NCI-H2227 (cell line): ENCODE measurements around the gene TADA2A.
A peak's percentile ranks its signal among the peaks of the same experiment; 100 is the strongest.

Source experiments
- DNase-seq: peaks from one replicate; lab custom pipeline; 2025; ENCODE audit not compliant: unreplicated experiment; lab: John Stamatoyannopoulos, UW

TADA2A gene

DNA sequence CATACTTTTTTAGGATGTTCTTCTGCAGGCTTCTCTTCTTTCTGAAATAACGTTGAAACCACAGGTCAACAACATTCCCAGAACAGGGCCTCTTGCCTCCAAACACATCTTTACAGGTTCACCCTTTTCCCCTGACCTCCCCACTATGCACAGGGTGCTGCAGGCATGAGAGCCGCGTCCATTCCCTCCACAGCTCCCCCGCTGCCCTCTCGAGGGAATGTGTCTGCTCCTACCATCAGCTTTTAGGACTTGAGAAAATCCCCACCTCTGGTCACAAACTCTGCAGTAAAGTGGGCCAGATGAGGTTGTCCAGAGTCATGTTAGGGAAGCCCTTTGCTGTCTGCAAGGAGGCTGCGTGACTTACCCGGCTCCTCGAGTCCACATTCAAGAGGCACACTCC, 113.5 kb downstream of the TADA2A start:
- DNase-seq: no peak

DNA sequence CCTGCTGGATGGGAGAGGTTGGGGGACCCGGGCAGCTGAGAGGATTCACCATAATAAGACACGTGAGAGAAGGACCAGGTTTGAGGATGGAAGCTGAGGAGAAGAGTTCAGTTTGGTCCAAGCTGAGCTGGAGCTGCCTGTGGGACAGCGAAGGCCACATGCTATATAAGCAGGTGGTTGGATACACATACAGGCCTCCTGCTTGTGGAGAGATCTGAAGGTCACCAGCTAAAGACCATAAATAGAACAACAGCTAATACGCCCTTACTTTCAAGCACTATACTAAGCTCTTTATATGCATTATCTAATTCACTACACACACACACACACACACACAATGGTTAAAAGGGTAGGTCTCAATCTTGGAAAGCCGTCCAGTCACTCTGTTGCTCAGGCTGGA, 115.1 kb downstream of the TADA2A start:
- DNase-seq: no peak

- DNase-seq: no peak
Observed at GRCh38 chr17:37523715-37524219, 117.1 kb downstream of the TADA2A start.

DNA sequence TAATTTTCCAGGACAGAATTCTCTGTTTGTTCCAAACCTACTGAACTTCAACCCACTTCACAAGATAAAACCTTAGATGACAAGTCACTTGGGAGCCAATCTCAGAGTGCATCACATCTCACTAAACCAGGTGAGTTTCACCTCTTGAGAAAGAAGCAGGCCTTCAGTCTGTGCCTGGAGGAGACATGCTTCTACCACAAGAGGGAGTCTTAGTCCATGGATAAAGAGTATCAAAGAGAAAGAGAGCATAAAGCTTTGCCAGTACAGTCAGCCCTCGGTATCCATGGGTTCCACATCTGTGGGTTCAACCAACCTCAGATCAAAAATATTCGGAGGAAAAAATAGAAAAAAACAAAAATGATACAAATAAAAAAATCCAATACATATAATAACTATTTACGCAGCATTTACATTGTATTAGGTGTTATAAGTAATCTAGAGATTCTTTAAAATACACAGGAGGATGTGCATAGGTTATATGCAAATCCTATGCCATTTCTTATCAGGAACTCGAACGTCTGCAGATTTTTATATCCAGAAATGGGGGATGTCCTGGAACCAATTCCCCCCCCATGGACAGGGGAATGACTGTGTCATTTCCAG, 120.7 kb downstream of the TADA2A start:
- DNase-seq: peak; percentile 68
